GM23338 (cell line): Measurements from ENCODE around the gene CORT.

Experiments
- EZH2 ChIP-seq: fragments of 200-600 bp; sonication (generic); IDR thresholded peaks from one replicate; pipeline ENCODE4 v1.8.0; 2017; ENCODE audit warnings: antibody characterized with exemption, mild to moderate bottlenecking, low read depth; ENCODE audit not compliant: unreplicated experiment
- EZH2phosphoT487 ChIP-seq: fragments of 200-600 bp; sonication (generic); IDR thresholded peaks from one replicate; pipeline ENCODE4 v1.8.1; 2018; ENCODE audit warnings: antibody characterized with exemption; ENCODE audit not compliant: unreplicated experiment
- JUNB ChIP-seq: IDR thresholded peaks from one replicate; pipeline ENCODE4 v1.6.1; 2016; ENCODE audit warnings: antibody characterized with exemption; ENCODE audit not compliant: unreplicated experiment
- NANOG ChIP-seq: IDR thresholded peaks from 2 replicates; pipeline ENCODE4 v1.6.1; 2016; ENCODE audit warnings: antibody characterized with exemption, borderline replicate concordance
- POLR2AphosphoS5 ChIP-seq: IDR thresholded peaks from 2 replicates; pipeline ENCODE4 v1.6.1; 2016; ENCODE audit warnings: antibody characterized with exemption, low read depth
- REST ChIP-seq: IDR thresholded peaks from one replicate; pipeline ENCODE4 v1.6.1; 2018; ENCODE audit warnings: antibody characterized with exemption; ENCODE audit not compliant: unreplicated experiment
- ZNF114 ChIP-seq: fragments of 250-450 bp; sonication (Bioruptor Pico); IDR thresholded peaks from 2 replicates; pipeline ENCODE4 v1.5.0; 2020; ENCODE audit warnings: mild to moderate bottlenecking, moderate library complexity
- TF ChIP-seq, protein P1 (sequence below), 2 experiments: fragments of 200-600 bp in 1 of 2; sonication (generic) in 1 of 2; conservative IDR thresholded peaks; 2 replicates each; pipeline versions ENCODE4 v1.5.1 to v1.6.1; 2016 to 2017; ENCODE audit warnings: antibody characterized with exemption in 2 of 2, low read depth in 2 of 2, mild to moderate bottlenecking in 2 of 2, moderate library complexity in 1 of 2

GRCh38 chr1:10444248-10444647, 5.6 kb upstream of the CORT start:
- TF ChIP-seq JUNB (no peak), REST (no peak), POLR2AphosphoS5 (no peak), EZH2 (no peak), EZH2phosphoT487 (no peak), ZNF114 (CRISPR knock-in tag) (no peak), NANOG (no peak)
- TF ChIP-seq, protein P1, sequence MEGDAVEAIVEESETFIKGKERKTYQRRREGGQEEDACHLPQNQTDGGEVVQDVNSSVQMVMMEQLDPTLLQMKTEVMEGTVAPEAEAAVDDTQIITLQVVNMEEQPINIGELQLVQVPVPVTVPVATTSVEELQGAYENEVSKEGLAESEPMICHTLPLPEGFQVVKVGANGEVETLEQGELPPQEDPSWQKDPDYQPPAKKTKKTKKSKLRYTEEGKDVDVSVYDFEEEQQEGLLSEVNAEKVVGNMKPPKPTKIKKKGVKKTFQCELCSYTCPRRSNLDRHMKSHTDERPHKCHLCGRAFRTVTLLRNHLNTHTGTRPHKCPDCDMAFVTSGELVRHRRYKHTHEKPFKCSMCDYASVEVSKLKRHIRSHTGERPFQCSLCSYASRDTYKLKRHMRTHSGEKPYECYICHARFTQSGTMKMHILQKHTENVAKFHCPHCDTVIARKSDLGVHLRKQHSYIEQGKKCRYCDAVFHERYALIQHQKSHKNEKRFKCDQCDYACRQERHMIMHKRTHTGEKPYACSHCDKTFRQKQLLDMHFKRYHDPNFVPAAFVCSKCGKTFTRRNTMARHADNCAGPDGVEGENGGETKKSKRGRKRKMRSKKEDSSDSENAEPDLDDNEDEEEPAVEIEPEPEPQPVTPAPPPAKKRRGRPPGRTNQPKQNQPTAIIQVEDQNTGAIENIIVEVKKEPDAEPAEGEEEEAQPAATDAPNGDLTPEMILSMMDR (conservative IDR thresholded peaks at IDR 0.05; ENCODE audit: low read depth in 2 of 2), result no peak
